ENCODE data around the gene GEMIN8.

DNA sequence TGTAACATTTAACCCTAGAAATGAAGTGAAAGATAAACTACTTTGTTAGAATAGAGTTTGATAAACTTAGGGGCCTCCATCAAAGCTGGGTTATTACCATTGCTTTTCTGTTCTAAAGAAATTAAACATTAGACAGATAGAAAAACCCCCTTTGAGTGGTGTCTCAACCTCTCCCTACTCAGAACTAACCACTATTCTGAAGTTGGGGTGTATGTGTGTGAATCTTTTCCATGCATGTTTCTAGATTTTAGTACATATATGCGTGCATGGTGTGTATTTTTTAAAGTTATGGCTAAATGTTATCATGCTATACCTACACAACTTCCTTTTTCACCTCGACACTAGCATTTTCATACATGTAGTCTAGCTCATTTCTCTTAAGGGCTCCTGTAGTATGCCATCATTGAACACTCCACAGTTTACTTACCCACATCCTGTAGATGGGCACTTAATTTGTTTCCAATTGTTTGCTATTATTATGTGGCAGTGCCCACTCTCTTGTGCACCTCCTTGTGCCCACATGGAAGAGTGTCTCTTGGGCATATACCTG, 25.7 kb downstream of the GEMIN8 start:
- TF ChIP-seq, protein P1, sequence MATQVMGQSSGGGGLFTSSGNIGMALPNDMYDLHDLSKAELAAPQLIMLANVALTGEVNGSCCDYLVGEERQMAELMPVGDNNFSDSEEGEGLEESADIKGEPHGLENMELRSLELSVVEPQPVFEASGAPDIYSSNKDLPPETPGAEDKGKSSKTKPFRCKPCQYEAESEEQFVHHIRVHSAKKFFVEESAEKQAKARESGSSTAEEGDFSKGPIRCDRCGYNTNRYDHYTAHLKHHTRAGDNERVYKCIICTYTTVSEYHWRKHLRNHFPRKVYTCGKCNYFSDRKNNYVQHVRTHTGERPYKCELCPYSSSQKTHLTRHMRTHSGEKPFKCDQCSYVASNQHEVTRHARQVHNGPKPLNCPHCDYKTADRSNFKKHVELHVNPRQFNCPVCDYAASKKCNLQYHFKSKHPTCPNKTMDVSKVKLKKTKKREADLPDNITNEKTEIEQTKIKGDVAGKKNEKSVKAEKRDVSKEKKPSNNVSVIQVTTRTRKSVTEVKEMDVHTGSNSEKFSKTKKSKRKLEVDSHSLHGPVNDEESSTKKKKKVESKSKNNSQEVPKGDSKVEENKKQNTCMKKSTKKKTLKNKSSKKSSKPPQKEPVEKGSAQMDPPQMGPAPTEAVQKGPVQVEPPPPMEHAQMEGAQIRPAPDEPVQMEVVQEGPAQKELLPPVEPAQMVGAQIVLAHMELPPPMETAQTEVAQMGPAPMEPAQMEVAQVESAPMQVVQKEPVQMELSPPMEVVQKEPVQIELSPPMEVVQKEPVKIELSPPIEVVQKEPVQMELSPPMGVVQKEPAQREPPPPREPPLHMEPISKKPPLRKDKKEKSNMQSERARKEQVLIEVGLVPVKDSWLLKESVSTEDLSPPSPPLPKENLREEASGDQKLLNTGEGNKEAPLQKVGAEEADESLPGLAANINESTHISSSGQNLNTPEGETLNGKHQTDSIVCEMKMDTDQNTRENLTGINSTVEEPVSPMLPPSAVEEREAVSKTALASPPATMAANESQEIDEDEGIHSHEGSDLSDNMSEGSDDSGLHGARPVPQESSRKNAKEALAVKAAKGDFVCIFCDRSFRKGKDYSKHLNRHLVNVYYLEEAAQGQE (IDR thresholded peaks at IDR 0.05; ENCODE audit: insufficient read depth in 1 of 2, low read depth in 2 of 2, low read length in 1 of 2), result no peak
- TF ChIP-seq, protein P2, sequence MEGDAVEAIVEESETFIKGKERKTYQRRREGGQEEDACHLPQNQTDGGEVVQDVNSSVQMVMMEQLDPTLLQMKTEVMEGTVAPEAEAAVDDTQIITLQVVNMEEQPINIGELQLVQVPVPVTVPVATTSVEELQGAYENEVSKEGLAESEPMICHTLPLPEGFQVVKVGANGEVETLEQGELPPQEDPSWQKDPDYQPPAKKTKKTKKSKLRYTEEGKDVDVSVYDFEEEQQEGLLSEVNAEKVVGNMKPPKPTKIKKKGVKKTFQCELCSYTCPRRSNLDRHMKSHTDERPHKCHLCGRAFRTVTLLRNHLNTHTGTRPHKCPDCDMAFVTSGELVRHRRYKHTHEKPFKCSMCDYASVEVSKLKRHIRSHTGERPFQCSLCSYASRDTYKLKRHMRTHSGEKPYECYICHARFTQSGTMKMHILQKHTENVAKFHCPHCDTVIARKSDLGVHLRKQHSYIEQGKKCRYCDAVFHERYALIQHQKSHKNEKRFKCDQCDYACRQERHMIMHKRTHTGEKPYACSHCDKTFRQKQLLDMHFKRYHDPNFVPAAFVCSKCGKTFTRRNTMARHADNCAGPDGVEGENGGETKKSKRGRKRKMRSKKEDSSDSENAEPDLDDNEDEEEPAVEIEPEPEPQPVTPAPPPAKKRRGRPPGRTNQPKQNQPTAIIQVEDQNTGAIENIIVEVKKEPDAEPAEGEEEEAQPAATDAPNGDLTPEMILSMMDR (IDR thresholded peaks at IDR 0.05), result no peak
- TF ChIP-seq SIN3A (IDR thresholded peaks at IDR 0.05; ENCODE audit: borderline replicate concordance, insufficient read depth, low read depth, low read length) (no peak), POLR2AphosphoS5 (IDR thresholded peaks at IDR 0.05; ENCODE audit: low read depth, low read length) (no peak), TCF7L2 (IDR thresholded peaks at IDR 0.05; ENCODE audit: low read depth, low read length) (no peak)

Measured in Panc1 (cell line).